T-helper 22 cell (primary cell): ENCODE data around the gene C16orf74.

Experiments used
- DNase-seq: peaks from one replicate; pipeline ENCODE4 v3.0.0-alpha.2; 2020; ENCODE audit warnings: low read depth

Gene C16orf74

GRCh38 chr16:85774136-85774535, 23.2 kb upstream of the C16orf74 start:
- DNase-seq: no peak

GRCh38 chr16:85773044-85773443, 22.1 kb upstream of the C16orf74 start:
- no peak for DNase-seq

- no peak for DNase-seq
Observed at GRCh38 chr16:85770741-85771140, 19.8 kb upstream of the C16orf74 start.

- DNase-seq: no peak
Observed at GRCh38 chr16:85768199-85768598, 17.3 kb upstream of the C16orf74 start.

- no peak for DNase-seq
Observed at GRCh38 chr16:85767531-85767930, 16.6 kb upstream of the C16orf74 start.

GRCh38 chr16:85765767-85766166, 14.9 kb upstream of the C16orf74 start:
- DNase-seq: no peak

GRCh38 chr16:85765211-85765610, 14.3 kb upstream of the C16orf74 start:
- DNase-seq: no peak

- no peak for DNase-seq
Observed at GRCh38 chr16:85763616-85764015, 12.7 kb upstream of the C16orf74 start.

- DNase-seq: no peak
Observed at GRCh38 chr16:85762970-85763369, 12.1 kb upstream of the C16orf74 start.

- DNase-seq: no peak
Observed at GRCh38 chr16:85761861-85762260, 11.0 kb upstream of the C16orf74 start.

- DNase-seq: no peak
Observed at GRCh38 chr16:85759631-85760419, 8.9 kb upstream of the C16orf74 start.

GRCh38 chr16:85759136-85759535, 8.2 kb upstream of the C16orf74 start:
- DNase-seq: no peak

- DNase-seq: no peak
Observed at GRCh38 chr16:85757341-85757822, 6.5 kb upstream of the C16orf74 start.

GRCh38 chr16:85755929-85756768, 5.3 kb upstream of the C16orf74 start:
- no peak for DNase-seq

- DNase-seq: no peak
Observed at GRCh38 chr16:85754413-85754812, 3.5 kb upstream of the C16orf74 start.

- DNase-seq: no peak
Observed at GRCh38 chr16:85753976-85754375, 3.1 kb upstream of the C16orf74 start.

GRCh38 chr16:85753559-85753958, 2.7 kb upstream of the C16orf74 start:
- DNase-seq: no peak

- no peak for DNase-seq
Observed at GRCh38 chr16:85752511-85753420, 1.9 kb upstream of the C16orf74 start.

GRCh38 chr16:85751698-85752501, 1.0 kb upstream of the C16orf74 start:
- DNase-seq: no peak

GRCh38 chr16:85750146-85750826, 610 bp downstream of the C16orf74 start:
- no peak for DNase-seq

- DNase-seq: no peak
Observed at GRCh38 chr16:85749771-85750145, 1.1 kb downstream of the C16orf74 start.
